Fibroblast of the aortic adventitia (primary cell): Measurements from ENCODE around the gene HOXA9. TPM values are rescaled to one million over a fixed set of nuclear protein-coding genes. Genes with fewer than 3 reads are reported as not detected.

Experiments used
- DNase-seq: peaks from one replicate; pipeline ENCODE4 v3.0.0-alpha.2; 2010; ENCODE audit warnings: low read depth
- H3K4me3 ChIP-seq: 2 replicates; pipeline ENCODE4 v1.5.1; 2011; ENCODE audit warnings: low read depth, mild to moderate bottlenecking, control low read depth, low read length, moderate library complexity
- CTCF ChIP-seq: IDR thresholded peaks from 2 replicates; pipeline ENCODE4 v1.5.1; 2011; ENCODE audit warnings: mild to moderate bottlenecking, low read length, control low read depth, inconsistent platforms; ENCODE audit not compliant: insufficient read depth
- total RNA-seq: library from RNA; depleted of rRNA; stranded (reverse); fragments of >200 nt; gene quantifications from 2 replicates; pipeline ENCODE4 v1.2.3, GENCODE V29; 2012; ENCODE audit warnings: low replicate concordance

Gene HOXA9
- total RNA-seq, 1 donor: not detected

GRCh38 chr7:27134392-27134791 is 30.9 kb downstream of the HOXA9 start:
- H3K4me3 ChIP-seq: no peak overlapping the region
- DNase-seq: peak; percentile 89
- no peak for TF ChIP-seq CTCF

GRCh38 chr7:27133409-27134231 is 31.7 kb downstream of the HOXA9 start:
- no peak for DNase-seq
- H3K4me3 ChIP-seq: no peak overlapping the region
- no peak for TF ChIP-seq CTCF

GRCh38 chr7:27132978-27133377 is 32.4 kb downstream of the HOXA9 start:
- DNase-seq: no peak
- H3K4me3 ChIP-seq: no peak overlapping the region
- TF ChIP-seq CTCF: no peak

- no peak for DNase-seq
- no peak for TF ChIP-seq CTCF
- H3K4me3 ChIP-seq: no peak overlapping the region
Measured at GRCh38 chr7:27132214-27132613, 33.1 kb downstream of the HOXA9 start.

- H3K4me3 ChIP-seq: peak overlapping the region; percentile 73
- TF ChIP-seq CTCF: no peak
- no peak for DNase-seq
Measured at GRCh38 chr7:27131390-27131819, 33.9 kb downstream of the HOXA9 start.

- no peak for TF ChIP-seq CTCF
- peak within 1 kb of the TSS; percentile 73 for H3K4me3 ChIP-seq
- peak; percentile 74 for DNase-seq
Measured at GRCh38 chr7:27130540-27131389, 34.6 kb downstream of the HOXA9 start, which contains the start of gene HOXA4. TSS of gene HOXA4 (minus strand) at chr7:27130757. CDS start at chr7:27130733, 24 bp downstream.
